ENCODE data around the gene DCANP1.

The DCANP1 gene

DNA sequence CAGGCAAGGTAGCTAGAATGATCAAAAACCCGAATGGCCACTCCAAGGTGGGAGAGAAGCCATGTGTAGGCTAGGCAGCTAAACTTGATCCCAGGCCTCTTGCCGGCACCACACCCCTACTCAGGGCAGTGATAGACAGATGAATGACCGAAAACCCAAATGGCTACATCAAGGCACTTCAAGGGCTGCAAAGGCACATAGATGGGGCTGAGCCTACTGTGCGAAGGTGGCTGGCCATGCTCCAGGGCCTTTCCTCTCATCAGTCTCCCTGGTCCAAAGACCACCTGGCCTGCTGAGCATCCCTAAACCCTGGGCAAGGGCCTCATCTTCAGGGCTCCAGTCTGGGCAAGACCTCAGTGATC, 8.7 kb upstream of the DCANP1 start:
- no peak for DNase-seq

DNA sequence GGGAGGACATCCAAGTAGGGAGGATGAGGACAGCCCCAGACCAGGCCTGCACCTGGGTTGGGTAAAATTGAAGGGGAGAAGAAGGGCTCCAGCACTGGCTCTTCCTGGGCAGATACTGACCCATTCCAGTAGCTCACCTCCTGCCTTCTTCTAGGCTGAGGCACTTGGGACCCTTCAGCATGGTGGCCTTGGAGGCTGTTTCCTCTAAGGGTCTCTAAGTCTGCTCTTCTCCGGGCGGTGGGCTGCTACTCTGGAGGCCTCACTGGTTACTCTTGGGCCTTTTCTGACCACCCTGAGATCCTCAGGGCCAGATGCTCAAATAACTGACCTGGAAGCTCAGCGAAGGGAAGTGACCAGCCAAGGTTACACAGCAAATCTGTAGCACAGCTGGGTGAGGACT, 7.8 kb upstream of the DCANP1 start:
- DNase-seq, result no peak

DNA sequence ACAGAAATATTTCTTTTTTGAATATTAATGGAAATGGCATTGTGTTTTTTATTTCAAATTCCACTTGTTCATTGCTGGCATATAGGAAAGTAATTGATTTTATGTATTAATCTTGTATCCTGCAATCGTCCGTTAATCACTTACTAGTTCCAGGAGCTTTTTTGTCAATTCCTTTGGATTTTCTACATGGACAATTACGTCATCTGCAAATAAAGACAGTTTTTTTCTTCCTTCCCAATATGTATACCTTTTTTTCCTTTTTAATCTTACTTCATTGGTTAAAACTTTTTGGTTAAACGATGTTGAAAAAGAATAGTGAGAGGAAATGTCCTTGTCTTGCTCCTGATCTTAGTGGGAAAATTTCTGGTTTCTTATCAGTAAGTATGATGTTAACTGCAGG, 6.5 kb upstream of the DCANP1 start:
- DNase-seq, result no peak

DNA sequence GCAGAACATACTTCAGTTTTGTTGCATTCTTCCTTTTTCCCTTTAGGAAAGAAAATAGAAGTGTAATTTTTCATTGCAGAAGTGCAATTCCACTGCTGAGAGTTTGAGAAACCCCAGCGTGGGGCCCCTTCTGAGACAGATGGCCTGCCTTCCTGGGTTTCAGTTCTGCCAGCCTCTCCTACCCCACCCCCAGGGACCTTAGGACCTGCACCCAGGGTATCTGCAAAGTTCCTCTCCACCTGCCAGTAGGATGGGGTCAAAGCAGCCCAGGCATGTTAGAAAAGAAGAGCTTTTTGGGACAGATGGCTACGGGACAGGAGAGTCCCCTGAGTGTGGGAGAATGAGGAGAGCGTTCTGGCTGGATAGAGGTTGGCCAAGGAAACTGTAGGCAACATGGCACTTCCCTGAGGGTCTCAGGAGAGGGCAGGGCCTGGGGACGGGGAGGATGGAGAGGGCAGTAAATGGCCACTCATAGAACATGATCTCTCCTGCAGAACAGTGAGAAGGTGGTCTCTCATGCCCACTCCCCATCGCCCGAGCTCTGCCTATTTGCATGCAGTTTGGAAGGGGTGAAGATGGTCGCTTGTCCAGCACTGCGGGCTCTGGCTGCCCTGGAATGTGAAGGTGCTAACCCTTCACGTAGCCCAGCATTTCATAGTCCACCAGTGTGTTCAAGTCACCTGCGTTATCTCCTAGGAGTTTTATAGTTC, 5.3 kb upstream of the DCANP1 start, which contains the start of gene TIFAB:
TSS of gene TIFAB (minus strand) at position 31 of the 710 bp plus-strand sequence. CDS start 2,412 bp downstream, outside the sequence.
- DNase-seq, result peak; percentile 55

DNA sequence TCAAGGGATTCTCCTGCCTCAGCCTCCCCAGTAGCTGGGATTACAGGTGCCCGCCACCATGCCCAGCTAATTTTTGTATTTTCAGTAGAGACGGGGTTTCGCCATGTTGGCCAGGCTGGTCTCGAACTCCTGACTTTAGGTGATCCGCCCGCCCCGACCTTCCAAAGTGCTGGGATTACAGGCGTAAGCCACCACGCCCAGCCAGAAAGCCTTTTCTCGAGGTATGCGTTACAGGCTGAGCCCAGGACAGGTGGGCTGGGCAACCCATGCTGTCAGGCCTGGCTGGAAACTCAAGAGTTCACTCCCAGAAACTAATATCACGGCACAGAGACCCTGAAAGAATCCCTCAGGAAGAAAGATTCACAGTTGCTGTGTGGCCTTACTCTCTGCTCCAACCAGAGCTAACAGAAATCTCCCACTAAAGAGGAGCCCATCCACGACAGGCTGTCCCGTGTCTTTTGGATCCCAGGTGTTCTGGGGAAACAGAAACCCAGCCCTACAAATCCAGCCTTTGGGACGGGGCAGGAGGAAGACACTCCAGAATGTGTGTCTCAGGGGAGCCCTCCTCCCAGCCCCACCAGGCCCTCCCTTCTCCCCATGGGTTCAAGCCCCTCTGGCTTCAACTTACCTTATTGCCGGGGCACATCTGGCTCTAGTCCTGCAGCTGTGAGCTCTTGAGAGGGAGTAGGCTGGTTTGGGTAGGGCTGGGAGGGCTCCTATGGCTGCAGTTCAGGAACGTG, 4.6 kb upstream of the DCANP1 start:
- no peak for DNase-seq

DNA sequence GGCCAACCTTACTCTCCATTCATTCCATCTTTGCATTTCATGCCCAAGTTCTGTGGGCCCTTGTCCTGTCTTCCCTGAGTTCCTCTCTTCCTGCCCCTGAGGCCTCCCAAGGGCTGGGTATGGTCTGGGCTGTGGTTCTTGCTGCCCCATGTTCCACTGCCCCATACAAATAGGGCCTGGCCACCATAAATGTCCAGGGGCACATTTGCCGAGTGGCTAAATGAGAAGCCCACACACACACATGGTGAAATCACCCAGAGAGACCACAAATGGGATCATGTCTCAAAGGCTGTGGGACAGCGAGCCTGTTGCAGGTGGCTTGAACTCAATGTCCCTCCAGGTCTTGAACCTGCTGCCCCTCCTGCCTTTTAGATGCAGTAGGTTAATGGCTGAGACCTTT, 3.8 kb upstream of the DCANP1 start:
- DNase-seq, result no peak

DNA sequence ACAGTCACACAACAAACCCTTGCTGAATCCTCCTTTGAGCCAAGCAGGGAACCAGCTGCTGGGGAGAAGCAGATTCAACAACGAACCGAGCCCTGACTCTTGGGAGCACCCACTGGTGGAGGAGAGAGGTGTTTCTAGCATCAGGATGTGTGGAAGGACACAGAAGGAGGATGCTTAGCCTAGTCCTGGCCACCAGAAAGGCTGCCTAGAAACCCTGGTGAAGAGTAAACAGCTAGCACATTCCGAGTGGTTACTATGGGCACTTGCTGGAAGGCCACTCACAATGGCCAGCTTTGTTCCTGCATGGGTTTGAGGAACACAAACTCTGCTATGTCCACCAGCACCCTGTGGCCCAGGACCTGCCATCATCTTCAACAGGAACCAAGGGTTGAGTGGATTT, 3.2 kb upstream of the DCANP1 start:
- no peak for DNase-seq

DNA sequence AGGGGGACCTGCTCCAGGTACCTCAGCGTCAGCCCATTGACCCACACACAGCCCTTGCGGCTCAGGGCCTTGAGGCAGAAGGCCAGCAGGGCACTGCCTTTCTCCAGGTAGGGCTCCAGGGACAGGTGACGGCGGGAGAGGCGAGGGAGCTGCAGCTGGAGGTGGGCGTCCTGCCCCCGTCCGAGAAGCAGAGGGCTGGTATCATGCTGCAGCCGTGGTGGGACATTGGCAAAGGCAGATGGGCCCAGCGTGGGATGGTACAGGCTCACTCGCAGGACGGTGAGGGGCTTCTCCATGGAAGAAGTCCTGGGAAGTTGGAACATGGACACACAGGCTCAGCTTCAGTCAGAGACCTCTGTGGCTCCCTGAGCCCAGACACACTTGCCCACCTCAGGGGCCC, 2.5 kb upstream of the DCANP1 start:
- no peak for DNase-seq

DNA sequence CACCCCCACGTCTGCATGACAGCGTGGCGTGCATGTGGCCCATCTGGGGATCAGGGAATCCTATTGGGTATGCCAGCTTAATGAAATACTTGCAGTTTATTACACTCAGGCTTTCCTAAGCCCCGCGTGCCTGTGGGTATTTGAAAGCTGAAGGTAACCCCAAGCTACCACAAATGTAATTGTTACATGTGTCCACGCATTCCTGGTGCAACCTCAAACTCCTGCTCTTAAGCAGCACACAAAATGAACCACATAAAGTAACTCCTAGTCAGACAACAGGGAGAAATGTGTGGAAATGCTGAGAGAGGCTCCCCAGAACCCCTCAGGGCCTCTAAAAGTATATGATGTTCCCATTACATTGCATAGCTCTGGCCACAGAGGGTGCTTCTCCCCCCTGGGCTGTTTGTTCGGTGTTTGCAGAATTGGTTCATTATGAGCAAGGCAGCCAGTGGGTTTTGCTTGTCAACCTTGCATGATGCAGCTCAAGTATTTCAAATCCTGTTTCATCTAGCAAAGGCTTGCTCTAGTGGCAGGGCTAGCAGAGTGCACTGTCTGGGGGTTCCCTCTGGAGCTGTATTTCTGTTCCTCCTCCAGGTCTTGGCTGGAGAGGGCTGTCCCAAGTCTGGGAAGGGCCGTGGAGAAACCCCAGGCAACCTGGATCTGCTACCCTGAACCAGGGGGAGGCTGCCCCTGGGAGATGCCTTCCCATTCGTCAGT, 1.8 kb upstream of the DCANP1 start:
- DNase-seq, result no peak

DNA sequence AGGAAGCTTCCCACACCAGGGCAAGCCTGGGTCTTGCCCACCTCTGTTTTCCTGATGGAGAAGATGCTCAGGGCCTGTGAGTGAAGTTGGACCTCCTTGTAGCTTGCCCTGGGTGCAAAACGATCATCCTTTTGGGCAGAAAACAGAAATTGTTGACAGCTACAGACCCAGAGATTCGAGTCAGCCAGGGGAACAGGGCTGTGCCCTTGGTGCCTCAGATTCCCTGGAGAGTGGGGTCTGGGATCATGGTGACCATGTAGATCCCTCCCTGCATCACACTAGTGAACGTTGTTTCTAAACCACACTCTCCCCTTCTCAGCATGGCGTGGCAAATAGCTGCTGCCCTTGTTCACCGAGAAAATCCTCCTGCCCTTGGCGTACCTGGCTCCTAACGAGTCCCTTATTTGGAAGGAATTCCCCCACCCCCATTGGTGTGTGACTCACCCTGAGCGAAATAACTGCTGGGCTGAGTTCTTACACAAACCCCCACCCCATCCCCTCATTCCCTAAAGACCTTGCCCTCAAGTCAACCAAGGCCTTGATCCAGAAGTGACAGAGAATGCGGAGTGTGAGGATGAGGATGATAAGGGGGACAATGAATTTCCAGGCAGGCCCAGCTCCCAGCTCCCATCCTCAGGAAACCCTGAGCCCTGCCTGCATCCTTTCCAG, 1.1 kb upstream of the DCANP1 start:
- no peak for DNase-seq

DNA sequence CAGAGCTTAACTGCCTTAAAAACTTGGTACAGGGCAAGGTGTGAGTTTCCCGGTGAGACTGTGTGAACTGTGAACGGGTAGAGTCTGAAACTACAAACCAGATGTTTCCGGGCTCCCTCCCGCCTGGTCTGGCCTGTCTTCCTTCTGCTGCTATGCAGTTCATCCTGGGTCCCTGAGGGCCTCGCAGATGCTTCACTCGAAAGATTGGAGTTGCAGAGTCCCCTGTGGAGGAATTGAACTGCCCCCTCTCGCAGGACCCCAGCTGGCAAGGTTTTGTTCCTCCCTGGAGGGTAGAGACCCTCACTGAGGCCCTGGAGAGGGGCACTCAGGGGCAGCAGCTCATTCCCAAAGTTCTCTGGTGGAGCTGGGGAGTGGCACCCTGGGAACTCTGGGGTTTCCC, 533 bp downstream of the DCANP1 start:
- DNase-seq, result no peak

DNA sequence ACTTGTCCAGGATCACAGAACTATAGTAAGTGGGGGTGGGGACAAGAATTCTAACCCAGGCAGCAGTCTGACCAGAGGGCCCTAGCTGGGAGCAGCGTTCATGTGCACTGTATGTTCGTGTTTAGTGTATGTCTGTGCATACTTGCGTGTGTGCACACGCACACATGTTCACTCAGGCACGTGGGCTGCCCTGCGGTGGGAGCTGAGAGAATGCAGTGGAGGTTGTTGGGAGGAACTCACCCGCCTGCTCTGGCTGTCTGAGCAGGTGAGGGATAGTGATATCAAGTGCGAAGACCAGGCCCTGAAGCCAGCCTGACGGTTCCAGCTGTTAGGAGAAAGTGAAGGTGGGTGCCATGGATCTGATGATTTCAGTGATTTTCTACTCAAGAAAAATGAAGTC, 942 bp downstream of the DCANP1 start:
- no peak for DNase-seq

DNA sequence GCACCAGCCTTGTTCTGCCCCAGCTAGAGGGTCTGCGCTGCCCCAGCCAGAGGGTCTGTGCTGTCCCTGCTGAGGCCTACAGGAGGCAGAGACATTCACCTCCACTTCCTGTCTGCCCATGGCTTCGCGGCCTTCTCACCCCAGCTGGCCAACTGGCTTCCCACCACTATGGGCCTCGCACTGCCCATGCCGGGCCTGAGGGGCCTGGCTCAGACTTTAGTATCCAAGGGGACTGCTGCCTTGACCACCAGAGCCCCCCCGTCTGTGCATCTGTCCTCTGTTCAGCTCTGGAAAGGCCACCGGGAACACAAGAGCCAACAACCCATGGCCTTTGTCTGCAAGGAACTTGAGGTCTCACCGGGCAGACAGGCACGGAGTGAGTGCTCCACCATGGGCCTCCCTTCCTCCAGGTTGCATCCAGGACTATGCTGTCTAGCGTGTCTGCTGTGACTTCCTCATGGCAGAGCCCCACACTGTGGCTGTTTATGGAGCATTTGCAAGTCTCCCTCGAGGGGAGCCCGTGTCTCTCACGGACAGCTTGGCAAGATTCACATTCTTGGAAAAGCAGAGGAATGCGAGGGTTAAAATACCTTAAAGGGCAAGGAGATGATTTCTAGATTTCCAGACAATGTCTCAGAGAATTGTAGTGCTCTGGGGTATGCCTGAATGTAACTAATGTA, 1.7 kb downstream of the DCANP1 start:
- DNase-seq, result no peak

DNA sequence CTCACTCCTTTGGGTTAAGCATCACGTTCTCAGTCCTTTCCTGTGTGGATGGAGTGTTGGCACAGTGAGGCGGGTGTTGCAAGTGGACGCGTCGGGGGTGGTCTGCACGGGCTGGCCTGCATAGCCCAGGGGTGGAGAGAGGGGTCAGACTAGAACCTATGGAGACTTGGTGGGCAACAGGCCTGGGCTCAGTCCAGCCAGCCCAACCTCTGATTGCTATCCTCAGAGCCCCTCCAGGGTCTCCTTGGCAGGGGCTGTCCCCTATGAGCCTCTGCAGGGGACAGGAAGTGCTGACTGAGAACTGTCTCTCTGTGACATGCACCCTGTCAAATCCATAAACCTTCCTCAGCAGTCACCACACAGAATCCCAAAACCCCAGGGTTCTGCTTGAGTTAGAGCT, 2.3 kb downstream of the DCANP1 start:
- no peak for DNase-seq

DNA sequence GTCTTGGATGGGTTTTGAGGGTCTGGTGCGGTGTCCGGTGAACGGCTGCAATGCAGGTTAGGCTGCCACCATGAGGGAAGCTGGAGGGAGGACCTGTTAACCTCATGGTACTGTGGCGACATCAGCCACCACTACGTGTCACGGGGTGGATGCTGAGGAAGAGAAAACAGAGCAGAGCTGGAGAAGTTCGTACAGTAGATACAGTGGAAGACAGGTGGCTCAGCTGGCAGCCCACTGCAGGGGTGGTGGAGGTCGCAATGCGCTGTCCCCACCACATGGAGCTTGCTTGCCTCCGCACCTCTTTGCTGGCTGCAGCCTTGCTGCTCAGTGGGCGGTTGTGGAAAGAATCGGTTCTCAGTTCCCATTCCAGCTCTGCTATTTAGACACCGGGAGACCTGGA, 2.8 kb downstream of the DCANP1 start:
- peak; percentile 48 for DNase-seq

DNA sequence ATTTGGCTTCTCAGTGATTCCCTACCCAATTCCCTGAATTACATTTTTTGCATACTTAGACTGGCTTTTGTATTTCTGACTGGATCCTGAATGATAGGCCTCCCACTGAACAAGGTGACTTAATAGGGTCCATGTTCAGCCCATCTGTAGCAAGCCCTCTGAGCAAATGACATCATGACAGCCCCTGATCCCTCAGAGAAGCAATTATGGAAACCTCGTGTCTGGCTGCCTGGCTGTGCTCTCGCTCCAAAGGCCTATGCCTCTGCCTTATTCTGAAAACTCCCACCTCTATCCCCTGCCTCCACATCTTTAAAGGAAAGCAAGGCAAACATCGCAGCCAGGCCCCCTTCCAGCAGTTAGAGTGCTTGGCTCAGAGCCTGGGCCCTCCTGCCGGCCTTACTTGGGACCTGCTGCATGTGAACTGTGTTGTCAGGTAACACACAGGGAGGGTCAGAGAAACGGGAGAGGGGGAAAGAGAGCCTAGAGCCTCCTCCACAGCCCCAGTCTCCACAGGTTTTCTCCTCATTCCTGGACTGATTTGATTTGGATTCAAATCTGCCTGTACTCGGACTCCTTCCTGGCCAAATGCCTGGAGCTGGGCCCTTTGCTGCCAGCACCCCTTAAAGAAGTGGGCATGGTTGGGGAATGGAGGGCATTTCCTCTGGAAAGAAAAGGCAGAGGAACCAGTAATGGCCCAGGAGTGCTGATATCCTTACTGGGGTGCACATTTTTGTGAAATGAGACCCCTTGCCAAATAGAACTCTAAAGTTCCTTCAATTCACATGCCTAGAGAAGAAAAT, 3.8 kb downstream of the DCANP1 start:
- DNase-seq, result no peak

DNA sequence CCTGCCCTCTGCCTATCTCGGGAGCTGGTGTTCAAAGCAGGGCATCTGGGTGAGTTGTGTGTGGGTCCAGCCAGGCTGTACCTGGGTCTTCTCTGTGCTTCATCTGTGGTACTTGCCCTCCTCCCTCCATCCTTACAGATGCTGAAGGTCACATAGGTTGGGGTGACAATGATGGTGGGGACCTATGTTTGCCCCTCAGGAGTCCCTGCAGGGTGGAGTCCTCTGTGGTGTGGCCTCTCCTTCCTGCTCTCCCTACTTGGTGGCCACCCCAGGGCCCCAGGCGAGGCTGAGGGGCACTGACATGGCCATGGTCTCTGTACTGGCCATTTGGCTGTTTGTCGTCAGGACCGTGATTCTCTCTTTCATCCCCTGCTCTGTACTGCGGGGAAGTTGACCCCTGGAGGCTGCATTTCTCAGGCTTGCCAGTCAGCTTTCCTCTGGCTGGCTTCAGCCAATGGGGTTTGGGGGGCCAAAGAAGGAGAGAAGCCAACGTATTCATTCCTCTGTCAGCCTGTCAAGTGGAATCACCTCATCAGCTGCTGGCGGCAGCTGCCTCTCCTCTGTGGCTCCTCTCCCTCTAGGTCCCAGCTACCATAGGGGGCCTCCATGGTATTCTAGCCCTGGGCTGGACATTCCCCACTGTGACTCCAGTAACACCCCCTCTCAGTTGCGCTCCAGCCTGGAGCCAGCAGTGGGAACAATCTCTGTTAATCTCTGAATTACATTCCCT, 4.6 kb downstream of the DCANP1 start:
- no peak for DNase-seq

DNA sequence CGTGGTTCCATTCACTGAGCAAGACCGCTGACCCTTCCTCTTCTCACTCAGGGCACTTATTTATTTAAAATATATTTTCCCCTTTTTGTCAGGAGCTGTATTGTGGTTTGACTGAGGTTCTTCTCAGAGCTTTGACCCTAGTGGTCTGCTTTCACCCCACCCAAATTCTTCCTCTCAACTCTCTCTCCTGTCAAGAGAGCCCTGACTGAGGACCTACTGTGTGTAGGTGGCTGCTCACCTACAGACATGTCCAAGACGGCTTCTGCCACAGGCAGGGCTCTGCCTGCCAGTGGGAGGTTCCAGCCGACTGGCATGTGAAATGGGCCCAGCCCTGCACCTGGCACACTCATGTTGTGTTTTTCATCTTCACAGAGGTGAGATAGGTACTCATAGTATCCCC, 5.2 kb downstream of the DCANP1 start:
- DNase-seq, result no peak

DNA sequence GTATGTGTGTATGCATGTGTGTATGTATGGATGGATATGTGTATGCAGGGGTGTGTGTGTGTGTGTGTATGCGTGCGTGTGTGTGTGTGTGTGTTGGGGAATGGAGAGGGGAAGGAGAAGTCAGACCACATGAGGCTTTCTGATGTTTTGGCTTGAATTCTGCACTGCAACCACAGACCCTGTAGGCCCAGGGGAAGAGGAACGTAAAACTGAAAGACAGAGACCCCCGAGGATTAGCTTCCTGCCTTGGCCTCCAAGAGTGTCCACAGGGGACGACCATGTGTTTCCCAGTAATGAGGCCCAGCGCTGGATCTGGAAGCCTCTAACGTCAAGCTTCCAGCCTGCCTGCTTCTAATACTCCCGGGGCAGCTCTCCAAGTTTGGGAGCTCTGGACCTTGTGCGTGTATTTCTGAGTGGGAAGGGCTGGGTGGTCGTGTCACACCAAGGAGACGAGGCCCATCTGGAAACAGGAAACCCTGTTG, 5.8 kb downstream of the DCANP1 start:
- peak; percentile 36 for DNase-seq

DNA sequence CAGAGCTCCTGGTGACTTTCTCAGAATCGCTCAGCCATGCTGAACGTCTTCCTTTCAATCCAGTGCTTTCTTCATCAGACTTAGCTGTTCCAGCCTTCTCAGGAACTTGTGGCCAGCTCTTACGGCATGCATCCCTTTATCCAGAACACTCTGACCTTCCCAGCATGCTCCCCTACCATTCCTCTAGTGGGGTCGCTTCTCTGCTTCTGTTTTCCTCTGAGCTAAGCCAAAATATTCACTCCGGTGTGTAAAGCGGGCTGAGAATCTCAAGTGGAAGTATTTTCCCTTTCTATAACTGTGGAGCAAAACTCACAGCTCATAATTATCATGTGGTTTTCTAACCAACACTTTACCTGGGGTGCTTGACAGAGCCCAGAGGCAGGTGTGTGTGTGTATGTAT, 6.2 kb downstream of the DCANP1 start:
- DNase-seq, result no peak

Measured in inflammatory macrophage treated with lipopolysaccharide for 4 hours (primary cell).